Colonic mucosa (tissue), 4 donors: ENCODE measurements around the gene ALG11. TPM values are rescaled to one million over a fixed set of nuclear protein-coding genes. Genes with fewer than 3 reads are reported as not detected.

Experiments used
- DNase-seq: peaks from one replicate; pipeline ENCODE4 v3.0.0-alpha.2; 2020
- H3K27ac ChIP-seq: fragments of 200-600 bp; one replicate; pipeline ENCODE4 v1.8.0; 2021
- H3K27me3 ChIP-seq: fragments of 200-600 bp; one replicate; pipeline ENCODE4 v1.8.0; 2021
- H3K36me3 ChIP-seq: fragments of 200-600 bp; one replicate; pipeline ENCODE4 v1.8.0; 2021
- H3K4me1 ChIP-seq: fragments of 200-600 bp; one replicate; pipeline ENCODE4 v1.8.0; 2021; ENCODE audit warnings: mild to moderate bottlenecking
- H3K4me3 ChIP-seq: fragments of 200-600 bp; one replicate; pipeline ENCODE4 v1.8.0; 2021
- H3K9ac ChIP-seq, 2 donors: one replicate each; pipeline ENCODE4 v1.7.0; 2013; ENCODE audit warnings: control low read depth in 2 of 2, low read depth in 2 of 2, low read length in 2 of 2
- H3K9me3 ChIP-seq: fragments of 200-600 bp; one replicate; pipeline ENCODE4 v1.8.0; 2021
- intact Hi-C: fragments of 100-400 bp; cut with DNase I; formaldehyde crosslinking; loops from one replicate; pipeline ENCODE4 v1.14.1; 2022
- total RNA-seq, 2 donors: library from RNA; stranded (reverse); fragmentation: NEBNext Ultra II Directional in 1 of 2; extraction: Animal tissue kit (Norgen Biotek cat#: 25700) in 1 of 2; gene quantifications; one replicate each; pipeline ENCODE4 v1.2.1, GENCODE V29; 2021
- TF ChIP-seq, protein P1 (sequence below): fragments of 200-600 bp; IDR thresholded peaks from one replicate; pipeline ENCODE4 v1.8.0; 2022; ENCODE audit warnings: antibody characterized with exemption, mild to moderate bottlenecking
- donor health status: healthy.
- donor health status: DM: no; HTN: no; CAD: no.
- donor health status: DM: no; HTN: no; CAD: no.

ALG11 gene, protein sequence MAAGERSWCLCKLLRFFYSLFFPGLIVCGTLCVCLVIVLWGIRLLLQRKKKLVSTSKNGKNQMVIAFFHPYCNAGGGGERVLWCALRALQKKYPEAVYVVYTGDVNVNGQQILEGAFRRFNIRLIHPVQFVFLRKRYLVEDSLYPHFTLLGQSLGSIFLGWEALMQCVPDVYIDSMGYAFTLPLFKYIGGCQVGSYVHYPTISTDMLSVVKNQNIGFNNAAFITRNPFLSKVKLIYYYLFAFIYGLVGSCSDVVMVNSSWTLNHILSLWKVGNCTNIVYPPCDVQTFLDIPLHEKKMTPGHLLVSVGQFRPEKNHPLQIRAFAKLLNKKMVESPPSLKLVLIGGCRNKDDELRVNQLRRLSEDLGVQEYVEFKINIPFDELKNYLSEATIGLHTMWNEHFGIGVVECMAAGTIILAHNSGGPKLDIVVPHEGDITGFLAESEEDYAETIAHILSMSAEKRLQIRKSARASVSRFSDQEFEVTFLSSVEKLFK
- total RNA-seq: 10 to 100 TPM; 32.4 to 45.0 TPM

DNA sequence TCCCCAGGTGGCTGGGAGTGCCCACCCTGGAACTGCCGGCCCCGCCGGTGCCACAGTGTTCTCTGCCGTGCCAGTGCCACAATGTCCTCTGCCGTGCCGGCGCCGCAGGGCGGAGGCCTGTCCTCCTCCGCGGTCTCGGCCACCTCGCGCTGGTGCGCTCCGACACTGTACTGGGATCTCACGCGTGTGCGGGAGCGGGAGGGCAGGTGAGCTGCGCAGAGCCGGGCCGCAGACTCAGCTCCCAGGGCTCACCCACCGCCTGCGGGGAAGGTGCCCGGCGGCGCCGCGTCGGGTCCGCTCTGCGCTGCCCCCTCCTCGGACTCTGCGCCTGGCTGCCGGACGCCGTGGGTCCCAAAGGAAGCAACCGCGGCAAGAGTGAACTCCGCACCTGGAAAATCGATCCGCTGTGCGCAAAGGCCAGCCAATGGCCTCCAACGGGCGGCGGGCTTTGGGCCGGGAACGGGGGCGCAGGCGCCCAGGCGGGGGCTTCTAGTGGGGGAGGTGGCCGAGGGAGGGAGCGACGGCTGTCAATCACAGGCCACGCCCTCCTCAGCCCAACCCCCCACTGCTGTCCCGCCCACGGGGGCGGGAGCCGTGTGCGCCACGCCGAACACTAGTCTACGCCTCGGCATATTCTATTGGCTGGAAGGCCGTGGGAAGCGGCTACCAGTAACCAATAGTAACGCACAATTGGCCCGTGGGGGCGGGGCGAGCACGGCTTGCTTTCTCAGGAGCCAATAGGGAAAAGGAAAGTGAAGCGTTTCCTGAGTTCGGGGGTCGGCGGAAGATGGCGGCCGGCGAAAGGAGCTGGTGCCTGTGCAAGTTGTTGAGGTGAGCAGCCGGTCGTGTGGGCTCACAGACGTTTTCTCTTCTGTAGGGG lies at the start of gene ALG11:
TSS of gene ALG11 (plus strand) at position 767 of the 880 bp plus-strand sequence. CDS start at position 788, 21 bp downstream.
- DNase-seq: peak; percentile 100
- Histone ChIP-seq H3K36me3 (no peaks in the 10 kb centered on the region), H3K4me3 (peak within 1 kb of the TSS; percentile 99), H3K27me3 (no peaks in the 10 kb centered on the region), H3K9me3 (no peaks in the 10 kb centered on the region), H3K9ac (peak within 1 kb of the TSS; percentile 55 to 67), H3K27ac (peak within 1 kb of the TSS; percentile 54), H3K4me1 (peaks cover 5% of the 10 kb centered on the region)
- intact Hi-C loops: no loop called here
- TF ChIP-seq, protein P1, sequence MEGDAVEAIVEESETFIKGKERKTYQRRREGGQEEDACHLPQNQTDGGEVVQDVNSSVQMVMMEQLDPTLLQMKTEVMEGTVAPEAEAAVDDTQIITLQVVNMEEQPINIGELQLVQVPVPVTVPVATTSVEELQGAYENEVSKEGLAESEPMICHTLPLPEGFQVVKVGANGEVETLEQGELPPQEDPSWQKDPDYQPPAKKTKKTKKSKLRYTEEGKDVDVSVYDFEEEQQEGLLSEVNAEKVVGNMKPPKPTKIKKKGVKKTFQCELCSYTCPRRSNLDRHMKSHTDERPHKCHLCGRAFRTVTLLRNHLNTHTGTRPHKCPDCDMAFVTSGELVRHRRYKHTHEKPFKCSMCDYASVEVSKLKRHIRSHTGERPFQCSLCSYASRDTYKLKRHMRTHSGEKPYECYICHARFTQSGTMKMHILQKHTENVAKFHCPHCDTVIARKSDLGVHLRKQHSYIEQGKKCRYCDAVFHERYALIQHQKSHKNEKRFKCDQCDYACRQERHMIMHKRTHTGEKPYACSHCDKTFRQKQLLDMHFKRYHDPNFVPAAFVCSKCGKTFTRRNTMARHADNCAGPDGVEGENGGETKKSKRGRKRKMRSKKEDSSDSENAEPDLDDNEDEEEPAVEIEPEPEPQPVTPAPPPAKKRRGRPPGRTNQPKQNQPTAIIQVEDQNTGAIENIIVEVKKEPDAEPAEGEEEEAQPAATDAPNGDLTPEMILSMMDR: no peak

DNA sequence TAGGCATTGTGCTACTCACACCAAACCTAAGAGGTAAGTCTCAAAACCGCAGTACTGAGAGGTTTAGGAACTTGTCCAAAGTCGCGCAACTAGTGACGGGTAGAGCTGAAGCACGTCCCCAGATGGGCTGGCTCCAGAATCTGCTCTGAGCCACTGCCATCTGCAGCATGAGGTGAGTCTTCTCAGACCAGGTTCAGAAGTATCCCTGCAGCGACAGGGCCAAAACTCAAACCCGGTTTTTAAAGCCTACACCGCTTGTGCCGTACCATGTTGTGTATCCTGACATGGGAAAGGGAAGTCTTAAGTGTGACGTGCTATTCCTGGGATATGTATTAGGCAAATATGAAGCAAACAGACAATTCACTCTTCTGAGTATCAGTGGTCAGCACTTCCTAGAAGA lies 46.0 kb upstream of the ALG11 start:
- Histone ChIP-seq H3K4me1 (peaks cover 8% of the 10 kb centered on the region), H3K9me3 (no peaks in the 10 kb centered on the region), H3K9ac (no peak overlapping the region), H3K27ac (no peak overlapping the region), H3K4me3 (no peak overlapping the region), H3K36me3 (no peaks in the 10 kb centered on the region), H3K27me3 (no peaks in the 10 kb centered on the region)
- no peak for DNase-seq
- intact Hi-C loops: no loop called here
- TF ChIP-seq, protein P1: no peak

DNA sequence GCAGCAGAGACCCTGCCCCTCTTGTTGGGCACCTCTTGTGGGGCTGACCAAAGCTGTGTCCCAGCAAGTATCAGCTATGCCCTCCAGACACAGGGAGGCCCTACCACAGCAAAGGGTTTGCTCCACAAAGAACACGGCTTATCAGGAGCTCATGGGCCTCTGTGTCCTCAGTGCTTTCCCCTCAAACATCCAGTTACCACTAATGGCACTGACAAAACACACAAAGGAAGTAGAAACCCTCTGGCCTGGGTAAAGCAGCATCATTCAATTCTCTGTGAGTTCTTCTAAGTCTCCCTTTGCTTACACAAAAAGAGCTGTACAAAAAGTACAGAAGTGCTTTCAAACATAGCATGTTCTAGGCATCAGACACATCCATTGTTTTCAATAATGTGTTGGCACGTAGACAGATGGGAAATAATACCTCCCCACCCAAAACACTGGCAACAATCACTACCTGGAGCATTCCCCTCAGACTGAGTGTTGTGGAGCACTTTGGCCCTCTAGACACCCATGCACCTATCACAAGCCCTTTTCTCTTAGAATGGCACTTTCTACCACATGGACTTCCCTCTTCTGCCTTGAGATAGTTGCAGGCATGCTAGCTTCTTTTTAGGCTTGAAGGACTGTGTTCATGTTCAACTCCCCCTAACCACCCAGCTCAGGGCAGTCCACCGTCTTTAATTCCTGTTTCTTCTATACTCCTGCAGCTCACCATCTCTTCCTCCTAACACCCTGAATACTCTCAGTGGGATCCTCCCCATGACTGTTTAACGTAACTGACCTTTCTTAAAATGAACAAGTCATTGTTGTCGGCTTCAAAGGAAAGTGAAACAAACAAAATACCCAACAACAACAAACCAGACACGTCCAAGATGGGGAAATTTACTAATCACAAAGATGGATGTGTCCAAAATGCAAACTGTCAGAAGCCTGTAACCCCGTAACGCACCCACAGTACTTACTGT lies 44.4 kb upstream of the ALG11 start:
- no peaks in the 10 kb centered on the region for H3K36me3 ChIP-seq
- DNase-seq: no peak
- no peak overlapping the region for H3K9ac ChIP-seq
- TF ChIP-seq, protein P1: no peak
- no peak overlapping the region for H3K27ac ChIP-seq
- no peak overlapping the region for H3K4me3 ChIP-seq
- H3K4me1 ChIP-seq: no peaks in the 10 kb centered on the region
- intact Hi-C loops: no loop called here
- H3K27me3 ChIP-seq: no peaks in the 10 kb centered on the region
- no peaks in the 10 kb centered on the region for H3K9me3 ChIP-seq

DNA sequence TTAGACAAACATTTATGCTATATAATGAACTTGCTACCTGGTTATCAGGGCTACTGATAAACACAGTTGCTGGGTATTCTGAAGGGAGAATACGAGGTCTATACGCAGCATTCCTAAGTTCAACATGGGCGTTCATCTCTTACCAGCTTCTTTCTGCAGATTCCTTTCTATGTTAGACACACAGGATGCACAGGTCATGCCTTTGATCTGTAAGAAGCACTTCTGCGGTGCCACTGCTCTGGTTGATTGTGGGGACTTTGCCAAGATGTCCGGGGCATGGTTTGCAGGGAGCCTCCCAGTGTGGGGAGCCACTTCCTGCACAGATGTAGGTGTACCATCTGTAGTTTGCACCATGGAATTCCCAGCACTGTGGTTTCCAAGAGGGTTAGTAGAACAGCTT lies 41.8 kb upstream of the ALG11 start:
- Histone ChIP-seq H3K4me3 (no peak overlapping the region), H3K9me3 (no peaks in the 10 kb centered on the region), H3K36me3 (no peaks in the 10 kb centered on the region), H3K4me1 (no peaks in the 10 kb centered on the region), H3K9ac (no peak overlapping the region), H3K27ac (no peak overlapping the region), H3K27me3 (no peaks in the 10 kb centered on the region)
- intact Hi-C loops: no loop called here
- TF ChIP-seq, protein P1: no peak
- no peak for DNase-seq
